Muscle layer of duodenum (tissue), 2 donors: ENCODE results near the gene NEUROG1.

Experiments
- H3K27ac ChIP-seq: one replicate; pipeline ENCODE4 v1.7.0; 2013; ENCODE audit warnings: mild to moderate bottlenecking, low read length
- H3K27me3 ChIP-seq: one replicate; pipeline ENCODE4 v1.7.0; 2013; ENCODE audit warnings: low read depth, mild to moderate bottlenecking, control low read depth, low read length
- H3K36me3 ChIP-seq, 2 donors: one replicate each; pipeline ENCODE4 v1.7.0; 2013; ENCODE audit warnings: low read length in 2 of 2, control low read depth in 1 of 2, mild to moderate bottlenecking in 1 of 2; ENCODE audit not compliant: insufficient read depth in 2 of 2, control insufficient read depth in 1 of 2
- H3K4me1 ChIP-seq, 2 donors: one replicate each; pipeline ENCODE4 v1.7.0; 2013; ENCODE audit warnings: low read length in 2 of 2, mild to moderate bottlenecking in 2 of 2, control low read depth in 1 of 2, moderate library complexity in 1 of 2; ENCODE audit not compliant: insufficient read depth in 2 of 2, control insufficient read depth in 1 of 2
- H3K4me3 ChIP-seq, 2 donors: one replicate each; pipeline ENCODE4 v1.7.0; 2013; ENCODE audit warnings: low read length in 2 of 2, low read depth in 1 of 2, mild to moderate bottlenecking in 1 of 2
- H3K9me3 ChIP-seq, 2 donors: one replicate each; pipeline ENCODE4 v1.7.0; 2013; ENCODE audit warnings: low read length in 2 of 2, control low read depth in 1 of 2, mild to moderate bottlenecking in 1 of 2; ENCODE audit not compliant: control insufficient read depth in 1 of 2
- donor health status: healthy.

The NEUROG1 gene

GRCh38 chr5:135560858-135561257, 25.1 kb upstream of the NEUROG1 start:
- Histone ChIP-seq H3K27ac (no peak overlapping the region), H3K4me3 (no peak overlapping the region), H3K9me3 (no peaks in the 10 kb centered on the region), H3K36me3 (no peaks in the 10 kb centered on the region), H3K4me1 (no peaks in the 10 kb centered on the region), H3K27me3 (peaks cover 8% of the 10 kb centered on the region)

- Histone ChIP-seq H3K27ac (no peak overlapping the region), H3K9me3 (no peaks in the 10 kb centered on the region), H3K36me3 (no peaks in the 10 kb centered on the region), H3K27me3 (peaks cover 8% of the 10 kb centered on the region), H3K4me3 (no peak overlapping the region), H3K4me1 (no peaks in the 10 kb centered on the region)
These were observed 23.6 kb upstream of the NEUROG1 start for GRCh38 chr5:135559354-135559753.

- no peak overlapping the region for H3K27ac ChIP-seq
- H3K4me3 ChIP-seq = no peak overlapping the region
- no peaks in the 10 kb centered on the region for H3K4me1 ChIP-seq
- no peaks in the 10 kb centered on the region for H3K9me3 ChIP-seq
- H3K27me3 ChIP-seq = peaks cover 10% of the 10 kb centered on the region
- H3K36me3 ChIP-seq = no peaks in the 10 kb centered on the region
These were observed 21.5 kb upstream of the NEUROG1 start for GRCh38 chr5:135557076-135557838.

- Histone ChIP-seq H3K27me3 (peaks cover 12% of the 10 kb centered on the region), H3K36me3 (no peaks in the 10 kb centered on the region), H3K4me3 (no peak overlapping the region), H3K9me3 (no peaks in the 10 kb centered on the region), H3K4me1 (no peaks in the 10 kb centered on the region), H3K27ac (no peak overlapping the region)
These were observed 20.9 kb upstream of the NEUROG1 start for GRCh38 chr5:135556620-135557019.

GRCh38 chr5:135555530-135555929, 19.8 kb upstream of the NEUROG1 start:
- no peak overlapping the region for H3K27ac ChIP-seq
- H3K27me3 ChIP-seq = peaks cover 12% of the 10 kb centered on the region
- H3K4me3 ChIP-seq = no peak overlapping the region

GRCh38 chr5:135553688-135554462, 18.1 kb upstream of the NEUROG1 start:
- Histone ChIP-seq H3K27me3 (peaks cover 14% of the 10 kb centered on the region), H3K4me1 (no peaks in the 10 kb centered on the region), H3K27ac (no peak overlapping the region), H3K4me3 (peak overlapping the region in 1 of 2 donors; percentile 30), H3K9me3 (no peaks in the 10 kb centered on the region), H3K36me3 (no peaks in the 10 kb centered on the region)

More at GRCh38 chr5:135555530-135555929, 19.8 kb upstream of the NEUROG1 start:
- H3K9me3 ChIP-seq = no peaks in the 10 kb centered on the region
- H3K36me3 ChIP-seq = no peaks in the 10 kb centered on the region
- H3K4me1 ChIP-seq = no peaks in the 10 kb centered on the region

GRCh38 chr5:135551593-135552447, 16.1 kb upstream of the NEUROG1 start:
- Histone ChIP-seq H3K9me3 (no peaks in the 10 kb centered on the region), H3K4me1 (no peaks in the 10 kb centered on the region), H3K27ac (no peak overlapping the region), H3K36me3 (no peaks in the 10 kb centered on the region), H3K4me3 (no peak overlapping the region), H3K27me3 (peaks cover 16% of the 10 kb centered on the region)

- H3K27ac ChIP-seq = no peak overlapping the region
- no peaks in the 10 kb centered on the region for H3K9me3 ChIP-seq
- H3K36me3 ChIP-seq = no peaks in the 10 kb centered on the region
- H3K4me3 ChIP-seq = no peak overlapping the region
- H3K27me3 ChIP-seq = peaks cover 36% of the 10 kb centered on the region
- H3K4me1 ChIP-seq = peaks cover 0 to 3% of the 10 kb centered on the region in 2 donors
These were observed 13.6 kb upstream of the NEUROG1 start for GRCh38 chr5:135549413-135549812.

- Histone ChIP-seq H3K27ac (no peak overlapping the region), H3K36me3 (no peaks in the 10 kb centered on the region), H3K27me3 (peaks cover 43% of the 10 kb centered on the region), H3K9me3 (no peaks in the 10 kb centered on the region), H3K4me3 (no peak overlapping the region), H3K4me1 (peaks cover 0 to 16% of the 10 kb centered on the region in 2 donors)
These were observed 12.0 kb upstream of the NEUROG1 start for GRCh38 chr5:135547590-135548254.

- H3K9me3 ChIP-seq = no peaks in the 10 kb centered on the region
- H3K4me1 ChIP-seq = peaks cover 0 to 16% of the 10 kb centered on the region in 2 donors
- no peak overlapping the region for H3K4me3 ChIP-seq
- H3K27ac ChIP-seq = no peak overlapping the region
- peaks cover 43% of the 10 kb centered on the region for H3K27me3 ChIP-seq
- no peaks in the 10 kb centered on the region for H3K36me3 ChIP-seq
These were observed 11.1 kb upstream of the NEUROG1 start for GRCh38 chr5:135546912-135547311.
